Esophagus squamous epithelium (tissue), 5 donors: Measurements from ENCODE around the gene TNPO3. TPM values are rescaled to one million over a fixed set of nuclear protein-coding genes. Genes with fewer than 3 reads are reported as not detected.
"Not testable (repeated sequence)": the region's sequence is repeated elsewhere in the genome, so short reads cannot be mapped to it uniquely, and the experiment has no call there.

Source experiments
- DNase-seq: peaks from one replicate; lab custom pipeline; 2025; lab: John Stamatoyannopoulos, UW
- H3K27ac ChIP-seq, 4 donors: fragments of 200-600 bp; sonication (generic); one replicate each; pipeline ENCODE4 v1.5.1; 2016 to 2019; ENCODE audit warnings: mild to moderate bottlenecking in 1 of 4
- H3K27me3 ChIP-seq, 4 donors: fragments of 200-600 bp; sonication (generic); 1 replicate in 3 of 4; 2 replicates in 1 of 4; pipeline versions ENCODE4 v1.5.1 to v1.6.0; 2017 to 2021; ENCODE audit warnings: antibody characterized with exemption in 1 of 4
- H3K36me3 ChIP-seq, 3 donors: fragments of 200-600 bp; sonication (generic); one replicate each; pipeline ENCODE4 v1.5.1; 2016 to 2019
- H3K4me1 ChIP-seq, 3 donors: fragments of 200-600 bp; sonication (generic); one replicate each; pipeline ENCODE4 v1.5.1; 2017 to 2019
- H3K4me3 ChIP-seq, 4 donors: fragments of 200-600 bp; sonication (generic); 1 replicate in 3 of 4; 2 replicates in 1 of 4; pipeline ENCODE4 v1.5.1; 2016 to 2019; ENCODE audit warnings: mild to moderate bottlenecking in 2 of 4, moderate library complexity in 1 of 4
- H3K9me3 ChIP-seq, 3 donors: fragments of 200-600 bp; sonication (generic); one replicate each; pipeline ENCODE4 v1.5.1; 2016 to 2019
- POLR2A ChIP-seq, 4 donors: fragments of 450-650 bp; IDR thresholded peaks; one replicate each; pipeline ENCODE4 v1.6.1; 2017; ENCODE audit warnings: antibody characterized with exemption in 4 of 4, mild to moderate bottlenecking in 4 of 4, moderate library complexity in 3 of 4
- WGBS, 2 donors: methylation state at CpG; one replicate each; pipeline ENCODE4 v1.1.5; 2018; 5-methylcytosine and 5-hydroxymethylcytosine counted together
- intact Hi-C: fragments of 100-400 bp; cut with DNase I; formaldehyde crosslinking; loops from one replicate; pipeline ENCODE4 v1.15.0; 2022
- total RNA-seq, 4 donors: library from RNA; depleted of rRNA; stranded (reverse); fragments of >200 nt; gene quantifications; one replicate each; pipeline ENCODE4 v1.1.0, GENCODE V29; 2016
- TF ChIP-seq, protein P1 (sequence below), 6 experiments: fragments of 450-650 bp in 4 of 6; fragments of 200-600 bp in 2 of 6; sonication (generic) in 2 of 6; IDR thresholded peaks; one replicate each; pipeline ENCODE4 v1.5.1; 2016 to 2019; ENCODE audit warnings: antibody characterized with exemption in 6 of 6, mild to moderate bottlenecking in 4 of 6, moderate library complexity in 4 of 6
- donor health status: DM: yes; HTN: yes; CAD: no.

Gene TNPO3
- total RNA-seq, 4 donors from 2014 or later: 26.4 to 49.6 (median 39.3) TPM

DNA sequence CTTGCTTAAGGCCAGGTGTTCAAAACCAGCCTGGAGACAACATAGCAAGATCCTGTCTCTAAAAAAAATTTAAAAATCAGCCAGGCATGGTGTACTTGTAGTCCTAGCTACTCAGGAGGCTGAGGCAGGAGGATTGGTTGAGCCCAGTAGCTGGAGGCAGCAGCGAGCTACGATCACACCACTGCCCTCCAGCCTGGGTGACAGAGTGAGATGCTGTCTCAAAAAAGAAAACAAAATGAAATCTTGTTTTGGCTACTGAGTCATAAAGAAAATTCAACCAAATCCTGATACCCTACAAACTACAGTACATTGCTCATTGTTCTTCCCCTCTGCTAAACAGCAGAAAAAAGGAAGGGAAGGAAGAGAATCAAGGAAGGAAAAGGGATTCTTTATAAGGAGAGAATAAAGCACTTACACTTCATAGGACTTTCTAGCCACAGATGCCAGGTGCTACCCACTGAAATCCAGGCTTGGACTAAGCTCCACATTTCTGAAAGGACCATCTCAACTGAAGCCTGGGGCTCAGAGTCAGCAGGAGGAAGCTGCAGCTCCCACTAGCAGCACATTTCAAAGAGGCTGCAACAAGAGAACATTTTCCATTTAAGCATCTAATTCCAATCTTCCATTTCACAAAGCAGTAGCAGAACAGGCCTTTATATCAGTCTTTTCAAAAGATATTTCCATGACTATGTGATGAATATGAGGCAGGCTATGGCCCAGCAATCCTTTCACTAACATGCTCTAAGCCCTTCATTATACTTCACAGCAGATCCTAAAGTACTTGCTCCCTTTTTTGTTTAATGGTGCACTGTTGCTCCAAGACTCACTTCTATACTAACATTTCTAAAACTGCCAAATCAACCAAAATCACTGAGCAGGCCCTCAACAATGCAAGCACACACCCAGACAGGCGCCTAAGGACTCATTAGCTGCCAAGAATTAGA, 13.5 kb downstream of the TNPO3 start:
- Histone ChIP-seq H3K27ac (no peak overlapping the region), H3K4me1 (peaks cover 0 to 38% (median 4%) of the 10 kb centered on the region in 3 donors), H3K36me3 (peaks cover 0 to 50% (median 7%) of the 10 kb centered on the region in 3 donors), H3K9me3 (no peaks in the 10 kb centered on the region), H3K4me3 (no peak overlapping the region), H3K27me3 (no peaks in the 10 kb centered on the region)
- intact Hi-C loops: no loop called here
- DNase-seq: no peak
- 74 to 79% methylated on average over 3 of the region's 3 CpGs for WGBS, 2 donors
- no peak for TF ChIP-seq POLR2A (IDR thresholded peaks at IDR 0.05)
- TF ChIP-seq, protein P1, sequence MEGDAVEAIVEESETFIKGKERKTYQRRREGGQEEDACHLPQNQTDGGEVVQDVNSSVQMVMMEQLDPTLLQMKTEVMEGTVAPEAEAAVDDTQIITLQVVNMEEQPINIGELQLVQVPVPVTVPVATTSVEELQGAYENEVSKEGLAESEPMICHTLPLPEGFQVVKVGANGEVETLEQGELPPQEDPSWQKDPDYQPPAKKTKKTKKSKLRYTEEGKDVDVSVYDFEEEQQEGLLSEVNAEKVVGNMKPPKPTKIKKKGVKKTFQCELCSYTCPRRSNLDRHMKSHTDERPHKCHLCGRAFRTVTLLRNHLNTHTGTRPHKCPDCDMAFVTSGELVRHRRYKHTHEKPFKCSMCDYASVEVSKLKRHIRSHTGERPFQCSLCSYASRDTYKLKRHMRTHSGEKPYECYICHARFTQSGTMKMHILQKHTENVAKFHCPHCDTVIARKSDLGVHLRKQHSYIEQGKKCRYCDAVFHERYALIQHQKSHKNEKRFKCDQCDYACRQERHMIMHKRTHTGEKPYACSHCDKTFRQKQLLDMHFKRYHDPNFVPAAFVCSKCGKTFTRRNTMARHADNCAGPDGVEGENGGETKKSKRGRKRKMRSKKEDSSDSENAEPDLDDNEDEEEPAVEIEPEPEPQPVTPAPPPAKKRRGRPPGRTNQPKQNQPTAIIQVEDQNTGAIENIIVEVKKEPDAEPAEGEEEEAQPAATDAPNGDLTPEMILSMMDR (IDR thresholded peaks at IDR 0.05): no peak

- 95 to 100% methylated on average over 2 of the region's 2 CpGs for WGBS, 2 donors
- not testable (repeated sequence) for DNase-seq
Observed at GRCh38 chr7:129038468-129038867, 16.4 kb downstream of the TNPO3 start.

DNA sequence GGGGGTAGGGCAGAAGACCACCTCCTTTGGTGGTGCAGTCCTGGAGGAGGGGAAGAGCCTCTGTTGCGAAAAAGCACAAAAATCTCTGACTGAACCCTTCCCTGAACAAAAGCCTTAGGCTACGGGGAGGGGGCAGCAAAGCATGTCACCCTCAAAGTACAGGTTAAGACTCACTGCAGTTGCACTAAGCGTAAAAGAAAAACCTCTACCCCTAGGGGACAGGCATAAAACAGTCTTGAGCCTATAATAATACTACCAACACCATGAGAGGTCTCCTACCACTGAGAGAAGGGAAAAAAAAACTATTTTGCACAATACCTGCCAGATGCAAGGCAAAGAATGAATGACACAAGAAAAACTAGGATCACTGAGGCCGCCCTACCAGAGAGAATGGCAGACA, 17.3 kb downstream of the TNPO3 start:
- Histone ChIP-seq H3K9me3 (no peaks in the 10 kb centered on the region), H3K36me3 (peaks cover 0 to 80% (median 7%) of the 10 kb centered on the region in 3 donors), H3K4me1 (peaks cover 0 to 17% (median 0%) of the 10 kb centered on the region in 3 donors), H3K27me3 (no peaks in the 10 kb centered on the region), H3K27ac (no peak overlapping the region), H3K4me3 (no peak overlapping the region)
- DNase-seq: no peak
- intact Hi-C loops: no loop called here
- TF ChIP-seq, protein P1 (IDR thresholded peaks at IDR 0.05): no peak
- no peak for TF ChIP-seq POLR2A (IDR thresholded peaks at IDR 0.05)
- WGBS, 2 donors: 93% methylated on average over 3 to 4 of the region's 4 CpGs

More at GRCh38 chr7:129038468-129038867, 16.4 kb downstream of the TNPO3 start:
- H3K4me3 ChIP-seq, H3K27me3 ChIP-seq, H3K27ac ChIP-seq, intact Hi-C loops, H3K9me3 ChIP-seq: not testable (repeated sequence)
- Histone ChIP-seq H3K4me1 (peaks cover 0 to 22% (median 0%) of the 10 kb centered on the region in 3 donors), H3K36me3 (peaks cover 0 to 76% (median 7%) of the 10 kb centered on the region in 3 donors)

GRCh38 chr7:129032017-129032416, 22.9 kb downstream of the TNPO3 start:
- no peak for TF ChIP-seq POLR2A (IDR thresholded peaks at IDR 0.05)
- TF ChIP-seq, protein P1 (IDR thresholded peaks at IDR 0.05): no peak
- no peaks in the 10 kb centered on the region for H3K4me1 ChIP-seq
- no peak for DNase-seq
- no peak overlapping the region for H3K4me3 ChIP-seq
- no peaks in the 10 kb centered on the region for H3K27me3 ChIP-seq
- H3K9me3 ChIP-seq: no peaks in the 10 kb centered on the region
- peaks cover 0 to 70% (median 7%) of the 10 kb centered on the region in 3 donors for H3K36me3 ChIP-seq
- 63 to 84% methylated on average over 1 of the region's 1 CpG for WGBS, 2 donors
- no peak overlapping the region for H3K27ac ChIP-seq
- intact Hi-C loops: no loop called here

DNA sequence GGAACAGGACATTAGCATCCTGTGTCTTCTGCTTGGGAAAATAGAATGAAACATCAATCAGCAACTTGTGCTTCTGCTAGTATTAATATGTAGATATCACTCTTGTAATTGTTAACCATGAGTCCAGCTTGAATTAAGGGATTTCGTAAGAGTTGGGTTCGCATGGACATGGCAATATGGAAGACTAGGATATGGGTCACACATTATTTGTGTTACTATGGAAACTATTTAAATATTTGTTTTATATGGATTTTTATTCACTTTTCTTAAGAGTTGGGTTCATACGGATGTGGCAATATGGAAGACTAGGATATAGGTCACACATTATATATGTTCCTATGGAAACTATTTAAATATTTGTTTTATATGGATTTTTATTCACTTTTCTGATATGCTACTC, 24.5 kb downstream of the TNPO3 start:
- H3K27me3 ChIP-seq: no peaks in the 10 kb centered on the region
- no peak overlapping the region for H3K27ac ChIP-seq
- intact Hi-C loops: no loop called here
- H3K4me3 ChIP-seq: no peak overlapping the region
- H3K9me3 ChIP-seq: no peaks in the 10 kb centered on the region
- 94% methylated on average over 3 of the region's 3 CpGs for WGBS, 2 donors
- H3K36me3 ChIP-seq: peaks cover 0 to 54% (median 7%) of the 10 kb centered on the region in 3 donors
- no peaks in the 10 kb centered on the region for H3K4me1 ChIP-seq
- no peak for DNase-seq
- TF ChIP-seq POLR2A (IDR thresholded peaks at IDR 0.05): no peak
- TF ChIP-seq, protein P1 (IDR thresholded peaks at IDR 0.05): no peak
